ENCODE results near the gene FAM83G.

The FAM83G gene

GRCh38 chr17:18987862-18988545 lies 16.6 kb downstream of the FAM83G start:
- DNase-seq, result no peak

GRCh38 chr17:18987230-18987610 lies 17.3 kb downstream of the FAM83G start:
- DNase-seq, result no peak

- no peak for DNase-seq
Measured at GRCh38 chr17:18986541-18987229, 17.9 kb downstream of the FAM83G start.

- no peak for DNase-seq
Measured at GRCh38 chr17:18985475-18985874, 19.1 kb downstream of the FAM83G start.

GRCh38 chr17:18984273-18985114 lies 20.1 kb downstream of the FAM83G start:
- no peak for DNase-seq

GRCh38 chr17:18981642-18982424 lies 22.7 kb downstream of the FAM83G start:
- DNase-seq, result peak; percentile 2

- no peak for DNase-seq
Measured at GRCh38 chr17:18981335-18981641, 23.3 kb downstream of the FAM83G start.

GRCh38 chr17:18980682-18981334 lies 23.8 kb downstream of the FAM83G start:
- no peak for DNase-seq

GRCh38 chr17:18978655-18979054 lies 25.9 kb downstream of the FAM83G start:
- no peak for DNase-seq

- DNase-seq, result no peak
Measured at GRCh38 chr17:18978050-18978449, 26.5 kb downstream of the FAM83G start.

GRCh38 chr17:18977646-18978045 lies 26.9 kb downstream of the FAM83G start:
- DNase-seq, result no peak

GRCh38 chr17:18977021-18977420 lies 27.5 kb downstream of the FAM83G start:
- no peak for DNase-seq

GRCh38 chr17:18976201-18976600 lies 28.4 kb downstream of the FAM83G start:
- no peak for DNase-seq

- no peak for DNase-seq
Measured at GRCh38 chr17:18975597-18975996, 29.0 kb downstream of the FAM83G start.

- no peak for DNase-seq
Measured at GRCh38 chr17:18974407-18975149, 30.0 kb downstream of the FAM83G start.

GRCh38 chr17:18971801-18972200 lies 32.8 kb downstream of the FAM83G start:
- DNase-seq, result no peak

GRCh38 chr17:18970582-18971480 lies 33.7 kb downstream of the FAM83G start:
- no peak for DNase-seq

GRCh38 chr17:18968945-18969887 lies 35.3 kb downstream of the FAM83G start:
- no peak for DNase-seq

- DNase-seq, result no peak
Measured at GRCh38 chr17:18968345-18968744, 36.2 kb downstream of the FAM83G start.

GRCh38 chr17:18967916-18968315 lies 36.6 kb downstream of the FAM83G start:
- DNase-seq, result no peak

Data from NCI-H1092 (cell line).